Stimulated activated CD4-positive, alpha-beta T cell treated with anti-CD3 and anti-CD28 coated beads, Interleukin-4, amount 100 ng/mL, for 1 hour (primary cell): Measurements from ENCODE around the gene R3HDM1.
A peak's percentile ranks its signal among the peaks of the same experiment; 100 is the strongest.
"Not testable (repeated sequence)": the region's sequence is repeated elsewhere in the genome, so short reads cannot be mapped to it uniquely, and the experiment has no call there.

Experiments
- DNase-seq: peaks from one replicate; pipeline ENCODE4 v3.0.0-alpha.2; 2020

The R3HDM1 gene

GRCh38 chr2:135647836-135648579, 116.7 kb downstream of the R3HDM1 start:
- no peak for DNase-seq

GRCh38 chr2:135650721-135651120, 119.4 kb downstream of the R3HDM1 start:
- DNase-seq, result no peak

GRCh38 chr2:135651717-135652116, 120.4 kb downstream of the R3HDM1 start:
- no peak for DNase-seq

GRCh38 chr2:135654239-135654638, 123.0 kb downstream of the R3HDM1 start:
- not testable (repeated sequence) for DNase-seq

- peak; percentile 20 for DNase-seq
These were observed 126.7 kb downstream of the R3HDM1 start for GRCh38 chr2:135657806-135658582.

DNA sequence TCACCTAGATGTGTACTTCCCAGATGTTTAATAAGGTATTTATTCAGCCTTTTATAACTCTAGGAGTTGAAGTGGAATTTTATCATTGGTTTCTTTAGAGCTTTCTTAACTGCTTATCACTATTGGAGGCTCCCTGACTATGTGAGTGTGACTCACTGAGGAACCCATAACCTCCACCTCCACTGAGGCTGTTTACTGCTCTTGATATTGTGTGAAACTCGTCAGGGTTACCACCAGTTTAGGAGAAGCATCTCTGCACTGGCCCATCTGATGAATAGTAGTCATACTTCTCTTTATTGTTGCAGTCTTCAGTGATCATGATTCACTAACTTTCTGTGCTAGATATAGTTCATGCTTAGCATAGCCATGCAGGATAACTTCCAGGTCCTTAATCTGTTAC, 130.8 kb downstream of the R3HDM1 start:
- DNase-seq, result no peak

GRCh38 chr2:135663148-135663700, 131.9 kb downstream of the R3HDM1 start:
- no peak for DNase-seq

DNA sequence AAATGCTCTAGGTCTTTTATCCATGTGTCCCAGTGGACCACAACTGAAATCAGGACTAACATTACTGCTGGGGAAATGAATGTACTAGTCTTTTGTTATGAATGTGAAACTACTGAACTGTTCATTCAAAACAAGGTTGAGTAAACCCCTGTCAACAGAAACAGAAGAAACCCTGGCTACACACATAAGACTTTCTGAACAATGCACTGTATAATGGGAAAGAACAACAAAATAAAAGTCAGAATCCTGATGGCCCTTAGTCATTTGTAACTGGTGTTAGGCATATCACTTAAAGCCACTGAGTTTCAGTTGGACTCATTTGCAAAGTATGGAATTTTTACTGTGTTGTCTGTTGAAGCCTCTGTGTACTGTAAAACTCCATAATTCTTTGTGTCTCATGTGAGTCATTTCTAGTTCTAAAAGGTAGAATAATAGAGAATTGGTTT, 133.4 kb downstream of the R3HDM1 start:
- no peak for DNase-seq

DNA sequence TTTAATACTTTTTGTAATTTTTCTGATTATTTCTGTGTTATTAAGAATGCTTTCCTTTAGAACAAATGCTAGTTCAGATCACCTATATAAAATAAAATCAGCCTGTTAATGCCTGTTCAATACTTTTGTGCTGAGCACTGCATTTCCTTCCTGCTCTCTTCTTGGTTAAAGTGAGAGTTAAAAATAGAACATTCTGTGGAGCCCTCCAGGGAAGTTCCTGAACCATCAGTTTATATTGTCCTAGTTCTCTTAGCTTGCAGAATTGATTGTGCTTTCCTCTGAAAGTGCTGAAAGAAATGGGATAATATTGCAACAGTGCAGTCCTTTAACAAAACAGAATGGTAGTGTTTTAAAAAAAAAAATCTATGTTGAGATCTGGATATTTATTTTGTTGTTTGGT, 135.8 kb downstream of the R3HDM1 start:
- DNase-seq, result no peak

DNA sequence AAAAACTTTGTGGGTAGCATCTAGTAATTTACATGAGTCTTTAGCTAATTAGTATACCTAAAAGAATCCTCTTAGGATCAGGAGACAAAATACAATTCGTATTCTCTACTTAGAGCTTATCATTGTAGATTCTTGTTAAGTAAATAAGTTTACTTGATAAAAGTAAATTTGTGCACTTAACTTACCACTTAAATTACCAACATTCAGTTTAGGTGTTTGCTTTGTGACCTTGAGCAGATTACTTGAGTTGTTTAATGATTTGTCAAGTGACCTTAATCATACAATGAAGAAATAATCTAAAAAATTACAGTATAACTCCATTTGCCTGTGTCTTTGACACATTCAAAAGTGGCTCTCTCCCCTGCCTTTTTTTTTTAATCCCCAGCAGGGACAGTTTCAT, 143.2 kb downstream of the R3HDM1 start:
- no peak for DNase-seq

DNA sequence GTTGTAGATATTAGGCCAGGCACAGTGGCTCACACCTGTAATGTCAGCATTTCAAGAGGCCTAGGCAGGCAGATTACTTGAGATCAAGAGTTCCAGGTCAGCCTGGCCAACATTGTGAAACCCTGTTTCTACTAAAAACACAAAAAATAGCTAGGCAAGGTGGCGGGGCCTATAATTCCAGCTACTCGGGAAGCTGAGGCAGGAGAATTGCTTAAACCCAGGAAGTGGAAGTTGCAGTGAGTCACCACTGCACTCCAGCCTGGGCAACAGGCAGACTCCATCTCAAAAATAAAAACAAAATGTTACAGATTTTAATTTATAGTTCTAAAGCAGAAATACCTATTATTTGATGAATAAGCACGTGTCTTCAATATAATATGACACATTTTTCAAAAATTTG, 144.7 kb downstream of the R3HDM1 start:
- DNase-seq, result no peak

- DNase-seq, result no peak
These were observed 147.8 kb downstream of the R3HDM1 start for GRCh38 chr2:135679125-135679524.

GRCh38 chr2:135685361-135685760, 154.1 kb downstream of the R3HDM1 start:
- no peak for DNase-seq

DNA sequence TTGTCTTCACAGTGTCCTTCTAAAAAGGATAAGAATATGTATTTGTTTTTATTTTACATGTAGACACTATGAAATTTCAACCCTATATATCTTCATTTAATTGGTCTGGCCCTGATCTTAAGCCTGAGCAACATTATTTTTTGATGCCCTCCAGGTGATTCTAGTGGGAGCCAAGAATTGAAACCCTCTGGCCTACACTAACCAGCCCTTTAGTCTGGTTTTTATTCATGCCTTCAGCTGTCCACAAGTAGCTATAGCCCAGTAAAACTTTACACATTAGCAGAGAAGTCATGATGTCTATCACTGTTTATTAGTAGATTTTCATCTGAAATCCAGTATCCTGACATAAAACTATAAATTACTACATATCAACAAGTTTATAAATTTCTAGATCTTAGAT, 157.7 kb downstream of the R3HDM1 start:
- no peak for DNase-seq

DNA sequence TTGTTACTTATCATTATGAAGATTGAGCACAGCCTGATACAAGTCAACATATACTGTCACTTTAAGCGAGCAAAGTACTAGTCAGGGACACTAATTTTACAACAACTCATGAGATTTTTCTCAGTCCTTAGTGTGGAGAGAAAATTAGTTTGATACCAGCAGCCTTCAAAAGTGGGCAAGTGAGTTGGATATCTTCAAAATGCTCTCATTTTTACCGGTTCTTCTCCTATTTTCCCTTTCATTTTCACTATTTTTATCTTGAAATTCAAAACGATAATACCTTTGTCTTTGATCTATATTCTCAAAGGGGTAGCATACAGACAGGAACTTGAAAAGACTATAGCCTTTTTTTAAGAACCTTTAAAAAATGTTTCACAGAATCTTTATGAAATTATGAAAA, 158.4 kb downstream of the R3HDM1 start:
- DNase-seq, result no peak

DNA sequence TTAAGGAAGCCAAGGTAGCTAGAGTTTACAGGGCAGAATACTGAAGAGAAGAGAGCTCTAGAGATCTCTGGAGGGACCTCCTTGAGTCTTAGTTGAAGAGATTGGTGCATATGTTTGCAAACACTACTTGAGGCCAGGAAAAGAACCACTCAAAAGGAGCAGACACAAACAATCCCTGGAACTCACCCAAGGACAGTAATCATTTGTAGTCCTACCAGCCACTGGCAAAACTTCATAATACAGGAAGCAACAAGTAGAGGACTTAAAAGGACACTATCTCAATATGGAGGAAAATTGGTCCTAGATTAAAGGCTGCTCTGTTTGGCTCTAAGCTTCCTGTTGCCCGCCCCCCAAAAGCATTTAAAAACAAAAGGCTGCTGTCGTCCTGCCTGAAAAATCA, 163.4 kb downstream of the R3HDM1 start:
- DNase-seq, result no peak

GRCh38 chr2:135698838-135699237, 167.6 kb downstream of the R3HDM1 start:
- DNase-seq, result no peak

DNA sequence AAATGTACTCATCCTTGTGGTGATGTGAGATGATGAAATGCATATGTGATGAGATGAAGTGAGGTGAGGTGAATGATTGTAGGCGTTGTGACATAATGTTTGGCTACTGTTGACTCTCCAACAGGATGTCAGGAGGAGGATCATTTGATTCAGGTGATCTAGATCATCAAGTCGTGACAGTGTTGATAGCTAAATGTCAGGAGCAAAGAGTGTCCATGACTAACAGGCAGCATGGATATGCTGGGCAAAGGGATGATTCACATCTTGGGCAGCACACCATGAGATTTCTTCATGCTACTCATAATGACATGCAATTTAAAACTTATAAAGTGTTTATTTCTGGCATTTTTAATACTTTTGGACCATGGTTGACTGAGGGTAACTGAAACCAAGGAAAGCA, 170.2 kb downstream of the R3HDM1 start:
- no peak for DNase-seq

GRCh38 chr2:135703300-135703699, 172.0 kb downstream of the R3HDM1 start:
- DNase-seq, result no peak

DNA sequence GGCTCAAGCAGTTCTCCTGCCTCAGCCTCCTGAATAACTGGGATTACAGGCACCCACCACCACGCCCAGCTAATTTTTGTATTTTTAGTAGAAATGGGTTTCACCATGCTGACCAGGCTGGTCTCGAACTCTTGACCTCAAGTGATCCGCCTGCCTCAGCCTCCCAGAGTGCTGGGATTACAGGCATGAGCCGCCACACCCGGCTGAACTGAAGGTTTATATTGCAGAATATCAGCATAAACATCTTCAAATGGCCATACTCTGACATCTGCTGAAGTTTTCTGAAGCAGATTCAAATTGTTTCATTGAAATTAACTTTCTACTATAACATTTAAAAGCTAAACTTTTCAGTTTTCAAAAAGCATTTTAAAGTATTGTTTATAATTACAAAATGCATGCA, 172.8 kb downstream of the R3HDM1 start:
- DNase-seq, result not testable (repeated sequence)

- no peak for DNase-seq
These were observed 176.9 kb downstream of the R3HDM1 start for GRCh38 chr2:135708159-135708558.

DNA sequence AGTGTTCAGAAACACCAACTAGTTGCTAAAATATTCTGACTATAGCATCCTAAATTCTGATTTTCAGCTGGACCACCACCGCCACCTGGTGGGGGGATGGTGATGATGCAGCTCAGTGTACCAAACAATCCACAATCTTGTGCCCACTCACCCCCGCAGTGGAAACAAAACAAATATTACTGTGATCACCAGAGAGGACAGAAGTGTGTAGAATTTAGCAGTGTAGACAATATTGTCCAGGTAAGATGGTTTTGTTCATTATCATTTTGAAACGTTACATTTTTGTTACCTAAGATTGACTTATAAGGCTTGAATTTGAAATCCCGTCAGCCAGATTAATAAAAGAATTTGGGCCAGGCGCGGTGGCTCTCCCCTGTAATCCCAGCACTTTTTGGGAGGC, 178.7 kb downstream of the R3HDM1 start:
- DNase-seq, result peak; percentile 72

GRCh38 chr2:135715086-135715485, 183.8 kb downstream of the R3HDM1 start:
- not testable (repeated sequence) for DNase-seq
